K562 (cell line): Measurements from ENCODE around the gene MYH7. TPM values are rescaled to one million over a fixed set of nuclear protein-coding genes. Genes with fewer than 3 reads are reported as not detected.

Experiments
- ADNP ChIP-seq: fragments of 200-800 bp; sonication (Bioruptor generic); IDR thresholded peaks from 2 replicates; pipeline ENCODE4 v1.6.1; 2016; ENCODE audit warnings: missing genetic modification characterization, missing compliant biosample characterization
- DEAF1 ChIP-seq: fragments of 450-650 bp; formaldehyde crosslinking; IDR thresholded peaks from 2 replicates; pipeline ENCODE4 v1.4.0; 2020; ENCODE audit warnings: mild to moderate bottlenecking, moderate library complexity
- EP300 ChIP-seq: IDR thresholded peaks from 2 replicates; pipeline ENCODE4 v1.6.1; 2012; ENCODE audit warnings: low read length, improper control_type of control experiment
- FOXA1 ChIP-seq: fragments of 450-650 bp; IDR thresholded peaks from 2 replicates; pipeline ENCODE4 v1.6.1; 2016; ENCODE audit warnings: mild to moderate bottlenecking, borderline replicate concordance
- HIVEP1 ChIP-seq: fragments of 250-450 bp; sonication (Bioruptor Pico); IDR thresholded peaks from 2 replicates; pipeline ENCODE4 v1.4.0; 2020; ENCODE audit warnings: mild to moderate bottlenecking
- HLTF ChIP-seq: fragments of 450-650 bp; IDR thresholded peaks from 2 replicates; pipeline ENCODE4 v1.6.1; 2016
- HNRNPK ChIP-seq: fragments of 200-400 bp; formaldehyde crosslinking; IDR thresholded peaks from one replicate; pipeline ENCODE4 v1.6.1; 2018; ENCODE audit warnings: mild to moderate bottlenecking, low read depth, low read length; ENCODE audit not compliant: poor library complexity, severe bottlenecking
- KLF16 ChIP-seq: IDR thresholded peaks from 2 replicates; pipeline ENCODE4 v1.6.1; 2016; ENCODE audit warnings: antibody characterized with exemption
- MIER1 ChIP-seq: fragments of 450-650 bp; IDR thresholded peaks from 2 replicates; pipeline ENCODE4 v1.6.1; 2016; ENCODE audit warnings: antibody characterized with exemption, mild to moderate bottlenecking, low read depth
- NKRF ChIP-seq: fragments of 450-650 bp; IDR thresholded peaks from 2 replicates; pipeline ENCODE4 v1.6.1; 2016; ENCODE audit warnings: borderline replicate concordance
- POLR3G ChIP-seq: IDR thresholded peaks from 2 replicates; pipeline ENCODE4 v1.6.1; 2011; ENCODE audit not compliant: insufficient read length, insufficient replicate concordance; ENCODE audit errors: extremely low read depth
- RBM15 ChIP-seq: fragments of 200-400 bp; formaldehyde crosslinking; IDR thresholded peaks from 2 replicates; pipeline ENCODE4 v1.6.1; 2018; ENCODE audit warnings: mild to moderate bottlenecking, low read length, moderate library complexity; ENCODE audit not compliant: insufficient read depth
- RNF2 ChIP-seq: sonication (generic); IDR thresholded peaks from 2 replicates; pipeline ENCODE4 v1.6.1; 2016
- RNF219 ChIP-seq: fragments of 250-450 bp; sonication (Bioruptor Pico); IDR thresholded peaks from 2 replicates; pipeline ENCODE4 v1.5.0; 2022; ENCODE audit warnings: mild to moderate bottlenecking
- SAP30 ChIP-seq: fragments of 200-600 bp; sonication (generic); IDR thresholded peaks from 2 replicates; pipeline ENCODE4 v1.6.1; 2012; ENCODE audit warnings: borderline replicate concordance, low read depth, mild to moderate bottlenecking, moderate library complexity, low read length, control low read depth, inconsistent platforms; ENCODE audit not compliant: insufficient read depth, poor library complexity, severe bottlenecking
- TAF15 ChIP-seq: fragments of 200-400 bp; formaldehyde crosslinking; IDR thresholded peaks from 2 replicates; pipeline ENCODE4 v1.6.1; 2017; ENCODE audit warnings: mild to moderate bottlenecking, low read depth, low read length, moderate library complexity
- TRIM28 ChIP-seq: fragments of 450-650 bp; IDR thresholded peaks from 2 replicates; pipeline ENCODE4 v1.6.1; 2017
- YBX1 ChIP-seq: fragments of 450-650 bp; IDR thresholded peaks from 2 replicates; pipeline ENCODE4 v1.7.1; 2016; ENCODE audit warnings: mild to moderate bottlenecking
- ZFPM2 ChIP-seq: fragments of 250-450 bp; sonication (Bioruptor Pico); IDR thresholded peaks from 2 replicates; pipeline ENCODE4 v1.5.1; 2022; ENCODE audit warnings: mild to moderate bottlenecking
- ZKSCAN3 ChIP-seq: fragments of 250-450 bp; sonication (Bioruptor Pico); IDR thresholded peaks from 2 replicates; pipeline ENCODE4 v1.4.0; 2020
- ZNF12 ChIP-seq: sonication (generic); formaldehyde crosslinking; IDR thresholded peaks from 2 replicates; pipeline ENCODE4 v1.4.0; 2020; ENCODE audit warnings: mild to moderate bottlenecking, missing genetic modification reagents
- ZNF347 ChIP-seq: fragments of 450-650 bp; formaldehyde crosslinking; IDR thresholded peaks from 2 replicates; pipeline ENCODE4 v1.4.0; 2020; ENCODE audit warnings: low read depth, mild to moderate bottlenecking, moderate library complexity
- ZNF408 ChIP-seq: fragments of 250-450 bp; sonication (Bioruptor Pico); IDR thresholded peaks from 2 replicates; pipeline ENCODE4 v1.4.0; 2020; ENCODE audit warnings: low read depth, mild to moderate bottlenecking, moderate library complexity
- ZNF57 ChIP-seq: fragments of 450-650 bp; formaldehyde crosslinking; IDR thresholded peaks from 2 replicates; pipeline ENCODE4 v1.4.0; 2020; ENCODE audit warnings: mild to moderate bottlenecking, moderate library complexity
- ZSCAN32 ChIP-seq: fragments of 450-650 bp; formaldehyde crosslinking; IDR thresholded peaks from 2 replicates; pipeline ENCODE4 v1.4.0; 2020; ENCODE audit warnings: mild to moderate bottlenecking, moderate library complexity
- polyA plus RNA-seq, 8 experiments: library from polyadenylated mRNA; depleted of rRNA in 4 of 8; stranded (reverse) in 5 of 8; unstranded in 3 of 8; fragments of >200 nt; fragmentation: Nextera tagmentation in 2 of 8; fragmentation: Illumina TruSeq in 1 of 8; extraction: Ambion mirVana in 2 of 8; extraction: Trizol in 1 of 8; gene quantifications; 2 replicates each; pipeline versions ENCODE4 v1.2.1 to v1.2.3, GENCODE V29; 2011 to 2014; ENCODE audit warnings: inconsistent platforms in 1 of 8, missing spikeins in 1 of 8
- total RNA-seq, 7 experiments: library from RNA; depleted of rRNA in 6 of 7; stranded (reverse); fragments of >200 nt in 6 of 7; fragmentation: Illumina TruSeq in 2 of 7; extraction: Trizol in 2 of 7; gene quantifications; 2 replicates each; pipeline versions ENCODE4 v1.2.1 to v1.2.3, GENCODE V29; 2011 to 2021; ENCODE audit warnings: low replicate concordance in 1 of 7

Gene MYH7
- total and polyA plus RNA-seq, 9 of the 15 experiments (the other 6 are each of a cell fraction or from before 2014, with no cell fraction given) = not detected

GRCh38 chr14:23469127-23469905 lies 33.9 kb upstream of the MYH7 start, which contains the start of gene NGDN (continued):
- TF ChIP-seq ZNF57 (CRISPR knock-in tag) = no peak
- no peak for TF ChIP-seq TRIM28
- no peak for TF ChIP-seq ZKSCAN3
- no peak for TF ChIP-seq POLR3G
- no peak for TF ChIP-seq HNRNPK
- no peak for TF ChIP-seq ZFPM2 (CRISPR knock-in tag)
- no peak for TF ChIP-seq EP300
- peak; percentile 43 for TF ChIP-seq SAP30
- TF ChIP-seq NKRF = peak; percentile 76; the same call in 1 of the 2 replicates
- no peak for TF ChIP-seq KLF16
- TF ChIP-seq HIVEP1 (CRISPR knock-in tag) = no peak
- no peak for TF ChIP-seq RNF2
- TF ChIP-seq HLTF = no peak
- TF ChIP-seq MIER1 = no peak
- no peak for TF ChIP-seq ADNP (tag)
- TF ChIP-seq ZNF347 (CRISPR knock-in tag) = no peak
- TF ChIP-seq ZSCAN32 (CRISPR knock-in tag) = no peak
- TF ChIP-seq TAF15 = no peak
- TF ChIP-seq DEAF1 (CRISPR knock-in tag) = no peak
- TF ChIP-seq FOXA1 = no peak
- TF ChIP-seq ZNF408 (CRISPR knock-in tag) = no peak
- no peak for TF ChIP-seq ZNF12 (CRISPR knock-in tag)
- TF ChIP-seq RBM15 = no peak
- no peak for TF ChIP-seq RNF219 (CRISPR knock-in tag)
- no peak for TF ChIP-seq YBX1
